ENCODE measurements around the gene BMP6.

The BMP6 gene

DNA sequence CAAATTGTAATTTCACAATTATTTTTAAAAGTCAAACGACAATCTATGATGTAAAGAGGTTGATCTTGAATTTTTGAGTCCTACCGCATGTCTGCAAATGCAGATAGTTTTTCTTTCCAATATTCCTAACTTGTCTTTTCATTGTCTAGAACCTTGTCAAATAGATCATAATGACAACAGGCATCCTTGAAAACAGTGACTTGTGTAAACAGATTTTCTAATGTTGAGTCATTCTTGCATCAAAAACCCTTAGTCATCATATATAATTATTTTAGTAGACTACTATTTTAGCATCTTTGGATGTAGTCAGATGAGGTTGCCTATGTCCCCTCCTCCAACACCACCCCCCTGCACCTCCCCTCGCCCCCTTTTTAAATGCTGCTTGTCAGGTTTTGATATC lies 43.8 kb downstream of the BMP6 start:
- H3K4me2 ChIP-seq (ENCODE audit: low read length) = no peak overlapping the region
- H3K9me3 ChIP-seq (ENCODE audit: insufficient read depth, low read length) = no peaks in the 10 kb centered on the region
- no peak overlapping the region for H2AFZ ChIP-seq (ENCODE audit: low read depth, low read length)
- H3K36me3 ChIP-seq (replicated peaks; ENCODE audit: low read depth, low read length) = no peaks in the 10 kb centered on the region
- H3K27me3 ChIP-seq (ENCODE audit: low read depth, low read length) = peaks cover 9% of the 10 kb centered on the region; the same call in 1 of the 2 replicates
- H3K4me3 ChIP-seq (ENCODE audit: low read length) = no peak overlapping the region
- H4K20me1 ChIP-seq (ENCODE audit: insufficient read depth, low read length) = no peaks in the 10 kb centered on the region
- no peak overlapping the region for H3K9ac ChIP-seq (ENCODE audit: low read length)
- H3K4me1 ChIP-seq (ENCODE audit: low read length) = no peaks in the 10 kb centered on the region
- TF ChIP-seq, protein P1, sequence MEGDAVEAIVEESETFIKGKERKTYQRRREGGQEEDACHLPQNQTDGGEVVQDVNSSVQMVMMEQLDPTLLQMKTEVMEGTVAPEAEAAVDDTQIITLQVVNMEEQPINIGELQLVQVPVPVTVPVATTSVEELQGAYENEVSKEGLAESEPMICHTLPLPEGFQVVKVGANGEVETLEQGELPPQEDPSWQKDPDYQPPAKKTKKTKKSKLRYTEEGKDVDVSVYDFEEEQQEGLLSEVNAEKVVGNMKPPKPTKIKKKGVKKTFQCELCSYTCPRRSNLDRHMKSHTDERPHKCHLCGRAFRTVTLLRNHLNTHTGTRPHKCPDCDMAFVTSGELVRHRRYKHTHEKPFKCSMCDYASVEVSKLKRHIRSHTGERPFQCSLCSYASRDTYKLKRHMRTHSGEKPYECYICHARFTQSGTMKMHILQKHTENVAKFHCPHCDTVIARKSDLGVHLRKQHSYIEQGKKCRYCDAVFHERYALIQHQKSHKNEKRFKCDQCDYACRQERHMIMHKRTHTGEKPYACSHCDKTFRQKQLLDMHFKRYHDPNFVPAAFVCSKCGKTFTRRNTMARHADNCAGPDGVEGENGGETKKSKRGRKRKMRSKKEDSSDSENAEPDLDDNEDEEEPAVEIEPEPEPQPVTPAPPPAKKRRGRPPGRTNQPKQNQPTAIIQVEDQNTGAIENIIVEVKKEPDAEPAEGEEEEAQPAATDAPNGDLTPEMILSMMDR (IDR thresholded peaks at IDR 0.05; ENCODE audit: low read depth, low read length) = no peak
- TF ChIP-seq EZH2phosphoT487 (IDR thresholded peaks at IDR 0.05; ENCODE audit: low read depth) = no peak
- no peaks in the 10 kb centered on the region for H3K79me2 ChIP-seq (ENCODE audit: low read length)
- H3K27ac ChIP-seq (ENCODE audit: low read length) = no peak overlapping the region

DNA sequence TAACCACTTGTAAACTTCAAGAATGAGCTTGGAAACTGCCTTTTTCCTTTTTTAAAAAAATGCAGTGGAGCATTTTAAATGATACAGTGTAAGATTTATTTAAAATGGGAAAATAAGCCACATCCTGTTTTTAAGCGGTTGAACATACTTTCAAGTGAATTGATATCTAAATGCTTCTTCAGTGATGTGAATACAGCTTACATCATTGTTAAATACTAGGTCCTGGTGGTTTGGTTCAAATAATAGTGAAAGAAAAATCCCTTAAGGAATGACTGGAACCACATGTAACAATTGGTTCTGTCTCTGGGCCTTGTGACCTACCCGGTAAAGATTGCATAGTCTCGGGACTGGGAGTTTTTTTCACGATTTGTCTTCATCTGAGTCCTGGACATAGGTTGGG lies 44.2 kb downstream of the BMP6 start:
- TF ChIP-seq EZH2phosphoT487 (IDR thresholded peaks at IDR 0.05; ENCODE audit: low read depth) = no peak
- TF ChIP-seq, protein P1 (IDR thresholded peaks at IDR 0.05; ENCODE audit: low read depth, low read length) = no peak
- H4K20me1 ChIP-seq (ENCODE audit: insufficient read depth, low read length) = no peaks in the 10 kb centered on the region
- no peak overlapping the region for H2AFZ ChIP-seq (ENCODE audit: low read depth, low read length)
- H3K79me2 ChIP-seq (ENCODE audit: low read length) = no peaks in the 10 kb centered on the region
- no peaks in the 10 kb centered on the region for H3K4me1 ChIP-seq (ENCODE audit: low read length)
- H3K36me3 ChIP-seq (replicated peaks; ENCODE audit: low read depth, low read length) = no peaks in the 10 kb centered on the region
- H3K27ac ChIP-seq (ENCODE audit: low read length) = no peak overlapping the region
- no peak overlapping the region for H3K4me2 ChIP-seq (ENCODE audit: low read length)
- no peak overlapping the region for H3K9ac ChIP-seq (ENCODE audit: low read length)
- H3K27me3 ChIP-seq (ENCODE audit: low read depth, low read length) = peaks cover 9% of the 10 kb centered on the region; the same call in 1 of the 2 replicates
- no peaks in the 10 kb centered on the region for H3K9me3 ChIP-seq (ENCODE audit: insufficient read depth, low read length)
- no peak overlapping the region for H3K4me3 ChIP-seq (ENCODE audit: low read length)

DNA sequence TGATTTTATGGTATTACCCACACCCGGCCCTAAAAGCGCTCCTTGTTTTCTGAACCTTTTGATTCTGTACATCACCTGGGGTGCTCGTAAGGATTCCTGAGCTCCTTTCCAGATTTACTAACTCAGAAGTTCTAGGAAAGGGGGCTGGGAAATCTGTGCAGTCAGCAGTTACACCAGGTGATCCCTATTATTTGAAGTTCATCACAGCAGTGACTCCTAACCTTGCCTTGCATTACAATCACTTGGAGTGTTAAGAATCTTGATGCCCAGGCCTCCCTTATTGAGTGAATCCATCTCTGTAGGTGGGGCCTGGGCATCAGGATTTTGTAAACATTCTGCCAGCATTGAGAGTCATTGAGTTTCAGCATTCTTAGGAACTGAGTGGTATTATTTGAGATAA lies 44.7 kb downstream of the BMP6 start:
- H3K27ac ChIP-seq (ENCODE audit: low read length) = no peak overlapping the region
- no peaks in the 10 kb centered on the region for H3K36me3 ChIP-seq (replicated peaks; ENCODE audit: low read depth, low read length)
- no peak overlapping the region for H3K4me3 ChIP-seq (ENCODE audit: low read length)
- no peaks in the 10 kb centered on the region for H3K4me1 ChIP-seq (ENCODE audit: low read length)
- H3K9me3 ChIP-seq (ENCODE audit: insufficient read depth, low read length) = no peaks in the 10 kb centered on the region
- TF ChIP-seq EZH2phosphoT487 (IDR thresholded peaks at IDR 0.05; ENCODE audit: low read depth) = no peak
- TF ChIP-seq, protein P1 (IDR thresholded peaks at IDR 0.05; ENCODE audit: low read depth, low read length) = no peak
- no peak overlapping the region for H3K4me2 ChIP-seq (ENCODE audit: low read length)
- H2AFZ ChIP-seq (ENCODE audit: low read depth, low read length) = no peak overlapping the region
- H3K79me2 ChIP-seq (ENCODE audit: low read length) = no peaks in the 10 kb centered on the region
- no peaks in the 10 kb centered on the region for H4K20me1 ChIP-seq (ENCODE audit: insufficient read depth, low read length)
- H3K9ac ChIP-seq (ENCODE audit: low read length) = no peak overlapping the region
- H3K27me3 ChIP-seq (ENCODE audit: low read depth, low read length) = peaks cover 9% of the 10 kb centered on the region; the same call in 1 of the 2 replicates

DNA sequence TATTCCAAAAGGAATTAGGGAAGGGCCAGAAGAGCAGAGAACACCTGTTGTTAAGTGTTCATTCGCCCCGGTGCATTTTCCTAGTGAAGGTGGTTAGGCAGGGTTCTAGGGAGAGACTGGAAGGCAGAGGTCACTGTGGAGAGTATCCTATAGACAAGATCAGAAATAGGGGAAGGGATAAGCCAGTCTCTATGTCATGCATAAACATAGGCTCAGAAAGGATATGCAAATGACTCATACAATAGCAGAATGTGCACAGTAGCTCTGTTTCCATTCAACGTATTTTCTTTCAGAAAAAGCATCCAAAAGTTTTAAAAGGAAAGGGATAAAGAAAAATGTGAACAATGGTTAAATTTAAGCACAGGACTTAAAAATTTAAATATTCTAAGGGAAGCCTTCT lies 47.4 kb downstream of the BMP6 start:
- Histone ChIP-seq H3K4me3 (ENCODE audit: low read length) (no peak overlapping the region), H3K9me3 (ENCODE audit: insufficient read depth, low read length) (no peaks in the 10 kb centered on the region), H4K20me1 (ENCODE audit: insufficient read depth, low read length) (no peaks in the 10 kb centered on the region), H3K9ac (ENCODE audit: low read length) (no peak overlapping the region), H3K4me2 (ENCODE audit: low read length) (no peak overlapping the region), H3K4me1 (ENCODE audit: low read length) (peaks cover under 1% of the 10 kb centered on the region; the same call in 1 of the 2 replicates), H3K79me2 (ENCODE audit: low read length) (no peaks in the 10 kb centered on the region), H3K27ac (ENCODE audit: low read length) (no peak overlapping the region), H3K27me3 (ENCODE audit: low read depth, low read length) (peaks cover 24% of the 10 kb centered on the region; the same call in 1 of the 2 replicates), H3K36me3 (replicated peaks; ENCODE audit: low read depth, low read length) (no peaks in the 10 kb centered on the region), H2AFZ (ENCODE audit: low read depth, low read length) (no peak overlapping the region)
- no peak for TF ChIP-seq EZH2phosphoT487 (IDR thresholded peaks at IDR 0.05; ENCODE audit: low read depth)
- TF ChIP-seq, protein P1 (IDR thresholded peaks at IDR 0.05; ENCODE audit: low read depth, low read length) = no peak

Measured in OCI-LY3 (cell line).